SHP77 treated with DMSO at 0.1 percent for 48 hours (cell line): ENCODE data around the gene NECTIN2.
"Not testable (repeated sequence)": the region's sequence is repeated elsewhere in the genome, so short reads cannot be mapped to it uniquely, and the experiment has no call there.

Experiments
- DNase-seq: peaks from one replicate; lab custom pipeline; 2025; lab: John Stamatoyannopoulos, UW

The NECTIN2 gene

GRCh38 chr19:44884566-44884965 lies 38.5 kb downstream of the NECTIN2 start:
- DNase-seq: no peak

- DNase-seq: no peak
These were observed 40.0 kb downstream of the NECTIN2 start for GRCh38 chr19:44886141-44886540.

GRCh38 chr19:44887648-44888047 lies 41.6 kb downstream of the NECTIN2 start:
- DNase-seq: no peak

GRCh38 chr19:44888335-44888734 lies 42.2 kb downstream of the NECTIN2 start:
- not testable (repeated sequence) for DNase-seq

- no peak for DNase-seq
These were observed 43.8 kb downstream of the NECTIN2 start for GRCh38 chr19:44889830-44890365.

GRCh38 chr19:44890366-44891015 lies 44.4 kb downstream of the NECTIN2 start:
- peak; percentile 100 for DNase-seq

GRCh38 chr19:44891016-44891882 lies 45.2 kb downstream of the NECTIN2 start, which contains the start of gene TOMM40:
Gene TOMM40, plus strand, starts transcription at chr19:44891254. Its CDS starts 162 bp downstream, at chr19:44891416.
- peak; percentile 100 for DNase-seq

- no peak for DNase-seq
These were observed 46.8 kb downstream of the NECTIN2 start for GRCh38 chr19:44892932-44893331.

- no peak for DNase-seq
These were observed 47.4 kb downstream of the NECTIN2 start for GRCh38 chr19:44893332-44894051.

- DNase-seq: no peak
These were observed 47.9 kb downstream of the NECTIN2 start for GRCh38 chr19:44894052-44894400.

- no peak for DNase-seq
These were observed 48.8 kb downstream of the NECTIN2 start for GRCh38 chr19:44894946-44895345.

GRCh38 chr19:44897835-44898234 lies 51.7 kb downstream of the NECTIN2 start:
- DNase-seq: no peak

GRCh38 chr19:44900328-44901244 lies 54.5 kb downstream of the NECTIN2 start:
- DNase-seq: no peak

- no peak for DNase-seq
These were observed 57.1 kb downstream of the NECTIN2 start for GRCh38 chr19:44903216-44903601.

GRCh38 chr19:44903602-44904425 lies 57.7 kb downstream of the NECTIN2 start:
- DNase-seq: no peak

GRCh38 chr19:44904426-44904994 lies 58.4 kb downstream of the NECTIN2 start:
- DNase-seq: no peak

GRCh38 chr19:44905437-44906160 lies 59.5 kb downstream of the NECTIN2 start, which contains the start of gene APOE:
Gene APOE, plus strand, starts transcription at chr19:44905796. Its CDS starts 829 bp downstream, at chr19:44906625.
- no peak for DNase-seq

GRCh38 chr19:44907613-44908012 lies 61.5 kb downstream of the NECTIN2 start:
- DNase-seq: no peak
